K562 (cell line): Measurements from ENCODE around the gene ZNF200. TPM values are rescaled to one million over a fixed set of nuclear protein-coding genes. Genes with fewer than 3 reads are reported as not detected.

Experiments used
- ATAC-seq: fragments of 200-7000 bp; cut with Tn5 transposase; 3 replicates; pipeline ENCODE4 v1.9.1; 2020; ENCODE audit warnings: moderate library complexity
- BruUV-seq: library from RNA; stranded (reverse); fragments of 400-500 nt; replicated peaks from 2 replicates; lab custom pipeline; 2021; lab: Mats Ljungman, UMichigan
- CTCF ChIA-PET: fragments of 300-600 bp; formaldehyde crosslinking; extraction: SDS; loops from one replicate; lab custom pipeline; 2021; ENCODE audit warnings: low intra/inter-chr PET ratio; lab: Yijun Ruan, JAX
- POLR2A ChIA-PET: fragments of 300-600, 350-650 bp; sonication (Branson Sonifier 250); formaldehyde crosslinking; extraction: SDS; loops from one replicate; lab custom pipeline; 2021; ENCODE audit warnings: antibody characterized with exemption, inconsistent platforms; lab: Yijun Ruan, JAX
- DNase-seq, 4 experiments: peaks; one replicate each; pipeline versions ENCODE4 v3.0.0 to v3.0.0-alpha.2; 2011 to 2018; ENCODE audit warnings: low spot score in 3 of 4, mixed read lengths in 3 of 4; ENCODE audit errors: extremely low read depth in 1 of 4
- FAIRE-seq: peaks from 2 replicates; lab custom pipeline; 2011; peaks lifted over from hg19 to GRCh38; lab: Jason Lieb, UNC
- H2AFZ ChIP-seq: 2 replicates; pipeline ENCODE4 v1.6.0; 2011; ENCODE audit warnings: low read depth, low read length, control low read depth, inconsistent platforms
- H3K27ac ChIP-seq: fragments of 200-600 bp; 3 replicates; pipeline ENCODE4 v1.8.0; 2011; ENCODE audit warnings: low read depth, mild to moderate bottlenecking, control low read depth, inconsistent platforms, low read length, moderate library complexity, mixed read lengths; ENCODE audit errors: extremely low read depth
- H3K27me3 ChIP-seq, 2 experiments: fragments of 300-600 bp in 1 of 2; 2 replicates in 1 of 2; 3 replicates in 1 of 2; pipeline versions ENCODE4 v1.6.0 to v1.8.0; 2011; ENCODE audit warnings: inconsistent platforms in 2 of 2, low read length in 2 of 2, mild to moderate bottlenecking in 1 of 2, mixed read lengths in 1 of 2, moderate library complexity in 1 of 2; ENCODE audit not compliant: control insufficient read depth in 2 of 2, insufficient read depth in 2 of 2
- H3K36me3 ChIP-seq: fragments of 300-600 bp; 3 replicates; pipeline ENCODE4 v1.8.0; 2011; ENCODE audit warnings: mild to moderate bottlenecking, low read length, inconsistent platforms; ENCODE audit not compliant: control insufficient read depth, insufficient read depth
- H3K4me1 ChIP-seq, 2 experiments: fragments of 200-600 bp in 1 of 2; replicated peaks in 1 of 2; 2 replicates in 1 of 2; 3 replicates in 1 of 2; pipeline versions ENCODE4 v1.5.1 to v1.8.0; 2011; ENCODE audit warnings: inconsistent platforms in 2 of 2, low read length in 2 of 2, mild to moderate bottlenecking in 1 of 2, mixed read lengths in 1 of 2, moderate library complexity in 1 of 2; ENCODE audit not compliant: control insufficient read depth in 2 of 2, insufficient read depth in 2 of 2
- H3K4me2 ChIP-seq: 2 replicates; pipeline ENCODE4 v1.6.1; 2011; ENCODE audit warnings: low read length, control low read depth, inconsistent platforms, mixed read lengths; ENCODE audit not compliant: insufficient read depth
- H3K4me3 ChIP-seq: fragments of 200-600 bp; sonication (generic), shearing (Covaris generic); 2 replicates; pipeline ENCODE4 v1.5.1; 2016; ENCODE audit warnings: control low read depth, inconsistent platforms
- H3K79me2 ChIP-seq: fragments of 200-600 bp; 3 replicates; pipeline ENCODE4 v1.8.0; 2011; ENCODE audit warnings: low read length, inconsistent platforms; ENCODE audit not compliant: control insufficient read depth, insufficient read depth
- H3K9ac ChIP-seq, 2 experiments: 2 replicates each; pipeline versions ENCODE4 v1.6.0 to v1.6.1; 2011; ENCODE audit warnings: low read depth in 2 of 2, low read length in 2 of 2, control low read depth in 1 of 2, inconsistent platforms in 1 of 2, mild to moderate bottlenecking in 1 of 2, mixed read lengths in 1 of 2; ENCODE audit not compliant: insufficient read depth in 1 of 2
- H3K9me1 ChIP-seq: one replicate; pipeline ENCODE4 v1.6.0; 2011; ENCODE audit warnings: inconsistent platforms, mild to moderate bottlenecking, low read length, moderate library complexity; ENCODE audit not compliant: control insufficient read depth, insufficient read depth
- H3K9me3 ChIP-seq: replicated peaks from 2 replicates; pipeline ENCODE4 v1.5.1; 2011; ENCODE audit warnings: low read depth, low read length, inconsistent platforms; ENCODE audit not compliant: control insufficient read depth, insufficient read depth
- H4K20me1 ChIP-seq: replicated peaks from 2 replicates; pipeline ENCODE4 v1.6.1; 2011; ENCODE audit warnings: low read length, inconsistent platforms, mixed read lengths; ENCODE audit not compliant: control insufficient read depth, insufficient read depth
- FOXJ3 ChIP-seq: sonication (generic); formaldehyde crosslinking; IDR thresholded peaks from 2 replicates; pipeline ENCODE4 v1.4.0; 2020; ENCODE audit warnings: mild to moderate bottlenecking, missing genetic modification reagents
- MAFF ChIP-seq: IDR thresholded peaks from 2 replicates; pipeline ENCODE4 v1.6.1; 2012; ENCODE audit warnings: low read length, improper control_type of control experiment
- MED1 ChIP-seq: sonication (generic); formaldehyde crosslinking; IDR thresholded peaks from 2 replicates; pipeline ENCODE4 v1.8.1; 2023; ENCODE audit warnings: missing genetic modification reagents, borderline replicate concordance
- SMAD4 ChIP-seq: fragments of 250-450 bp; sonication (Bioruptor Pico); conservative IDR thresholded peaks from 2 replicates; pipeline ENCODE4 v1.8.0; 2021; ENCODE audit warnings: inconsistent platforms, mild to moderate bottlenecking, moderate library complexity
- TCFL5 ChIP-seq: fragments of 250-450 bp; sonication (Bioruptor Pico); conservative IDR thresholded peaks from 2 replicates; pipeline ENCODE4 v1.6.1; 2021; ENCODE audit warnings: mild to moderate bottlenecking, moderate library complexity, matching md5 sums
- TEAD4 ChIP-seq, 2 experiments: sonication (generic) in 1 of 2; formaldehyde crosslinking in 1 of 2; IDR thresholded peaks; 2 replicates each; pipeline versions ENCODE4 v1.6.1 to v1.8.0; 2012 to 2022; ENCODE audit warnings: borderline replicate concordance in 1 of 2, inconsistent platforms in 1 of 2, low read length in 1 of 2, mild to moderate bottlenecking in 1 of 2, missing genetic modification reagents in 1 of 2
- TFAM ChIP-seq: fragments of 250-450 bp; sonication (Bioruptor Pico); conservative IDR thresholded peaks from 2 replicates; pipeline ENCODE4 v1.5.0; 2021; ENCODE audit warnings: mild to moderate bottlenecking, moderate library complexity
- ZC3H11A ChIP-seq: IDR thresholded peaks from 2 replicates; pipeline ENCODE4 v1.6.1; 2012; ENCODE audit warnings: low read depth, low read length, improper control_type of control experiment
- ZNF121 ChIP-seq: sonication (generic); formaldehyde crosslinking; conservative IDR thresholded peaks from 2 replicates; pipeline ENCODE4 v1.8.0; 2022; ENCODE audit warnings: missing genetic modification reagents
- WGBS: fragments of 100-300 bp; shearing (Covaris generic); methylation state at CpG from one replicate; pipeline ENCODE4 v1.1.6; 2016; ENCODE audit warnings: low coverage, mixed read lengths; ENCODE audit not compliant: insufficient coverage; ENCODE audit errors: missing lambda C conversion rate; 5-methylcytosine and 5-hydroxymethylcytosine counted together
- in situ Hi-C: fragments of 300-500 bp; cut with MboI; formaldehyde crosslinking; loops from 4 replicates; pipeline ENCODE4 v1.15.0; 2018; ENCODE audit warnings: inconsistent platforms, mixed read lengths
- intact Hi-C: fragments of 100-400 bp; cut with micrococcal nuclease; formaldehyde crosslinking; loops from 2 replicates; pipeline ENCODE4 v1.14.2; 2022
- polyA plus RNA-seq, 8 experiments: library from polyadenylated mRNA; depleted of rRNA in 4 of 8; stranded (reverse) in 5 of 8; unstranded in 3 of 8; fragments of >200 nt; fragmentation: Nextera tagmentation in 2 of 8; fragmentation: Illumina TruSeq in 1 of 8; extraction: Ambion mirVana in 2 of 8; extraction: Trizol in 1 of 8; gene quantifications; 2 replicates each; pipeline versions ENCODE4 v1.2.1 to v1.2.3, GENCODE V29; 2011 to 2014; ENCODE audit warnings: inconsistent platforms in 1 of 8, missing spikeins in 1 of 8
- total RNA-seq, 7 experiments: library from RNA; depleted of rRNA in 6 of 7; stranded (reverse); fragments of >200 nt in 6 of 7; fragmentation: Illumina TruSeq in 2 of 7; extraction: Trizol in 2 of 7; gene quantifications; 2 replicates each; pipeline versions ENCODE4 v1.2.1 to v1.2.3, GENCODE V29; 2011 to 2021; ENCODE audit warnings: low replicate concordance in 1 of 7

Gene ZNF200
- total and polyA plus RNA-seq, 9 of the 15 experiments (the other 6 are each of a cell fraction or from before 2014, with no cell fraction given) = 4.8 to 14.5 (median 9.2) TPM

DNA sequence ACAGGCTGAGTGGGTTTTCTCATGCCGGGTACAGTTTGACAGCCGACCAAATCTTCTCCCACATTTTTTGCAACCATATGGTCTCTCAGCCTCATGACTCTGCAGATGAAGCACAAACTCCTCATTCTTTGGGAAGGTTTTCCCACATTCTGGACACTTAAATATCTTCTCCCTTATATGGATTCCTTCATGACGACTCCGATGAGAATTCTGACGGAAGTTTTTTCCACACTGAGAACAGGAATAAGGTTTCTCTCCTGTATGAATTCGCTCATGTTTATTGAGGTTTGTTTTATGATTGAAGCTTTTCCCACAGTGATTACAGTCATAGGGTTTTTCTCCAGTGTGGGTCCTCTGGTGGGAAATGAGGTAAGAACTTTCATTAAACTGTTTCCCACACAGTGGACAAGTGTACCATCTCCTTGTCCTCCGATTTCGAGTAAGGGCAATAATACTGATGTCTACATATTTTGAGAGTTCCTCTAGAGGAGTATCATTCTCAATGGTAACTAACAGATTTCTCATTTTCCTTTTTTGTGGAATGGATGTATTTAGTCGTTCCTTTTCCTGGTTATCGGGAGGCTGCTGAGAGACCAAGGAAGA is 10.9 kb downstream of the ZNF200 start (continued):
- TF ChIP-seq TFAM (CRISPR knock-in tag) = no peak
- peak; percentile 61 for TF ChIP-seq TEAD4 (IDR thresholded peaks at IDR 0.05; ENCODE audit: low read length)
- no peak for TF ChIP-seq TEAD4 (CRISPR knock-in tag; IDR thresholded peaks at IDR 0.05; ENCODE audit: borderline replicate concordance)
- TF ChIP-seq TCFL5 (CRISPR knock-in tag) = no peak
- TF ChIP-seq SMAD4 (CRISPR knock-in tag) = 0 out of 2 replicates have a peak, but pooled peaks have one; percentile 33
- no peak for TF ChIP-seq FOXJ3 (CRISPR knock-in tag)
- TF ChIP-seq MED1 = no peak

DNA sequence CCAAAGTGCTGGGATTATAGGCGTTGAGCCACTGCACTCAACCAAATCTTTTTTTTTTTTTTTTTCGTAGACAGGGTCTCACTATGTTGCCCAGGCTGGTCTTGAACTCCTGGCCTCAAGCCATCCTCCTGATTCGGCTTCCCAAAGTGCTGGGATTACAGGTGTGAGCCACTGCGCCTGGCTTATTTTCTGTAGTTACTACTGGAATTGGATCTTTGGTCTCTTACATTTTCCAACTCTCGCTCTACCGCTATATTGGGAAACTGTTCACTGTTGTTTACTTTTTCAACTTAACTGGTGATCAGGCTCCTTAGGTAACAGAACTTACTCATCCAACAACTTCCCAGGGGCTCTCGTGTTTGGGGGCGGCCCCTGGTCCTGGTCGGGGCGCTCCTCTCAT is 14.1 kb downstream of the ZNF200 start:
- Histone ChIP-seq H3K27me3 (peaks cover 10 to 22% of the 10 kb centered on the region in 2 experiments), H3K4me3 (no peak overlapping the region), H3K27ac (no peak overlapping the region), H3K36me3 (peaks cover 20% of the 10 kb centered on the region), H4K20me1 (no peaks in the 10 kb centered on the region), H3K9me3 (peaks cover 31% of the 10 kb centered on the region), H3K9me1 (no peaks in the 10 kb centered on the region), H2AFZ (no peak overlapping the region), H3K9ac (no peak overlapping the region), H3K79me2 (no peaks in the 10 kb centered on the region), H3K4me2 (no peak overlapping the region), H3K4me1 (no peaks in the 10 kb centered on the region; a peak in 1 of 5 replicates)
- no TSS peak for BruUV-seq
- ATAC-seq (no peak), FAIRE-seq (no peak), DNase-seq (no peak)
- WGBS = 60% methylated on average over 7 of the region's 10 CpGs
- TF ChIP-seq ZC3H11A = no peak
- peak; percentile 47; the same call in 1 of the 2 replicates for TF ChIP-seq ZNF121 (CRISPR knock-in tag)
- no peak for TF ChIP-seq MAFF
- in situ Hi-C loops (no loop called here), intact Hi-C loops (no loop called here)
- ChIA-PET POLR2A (no interaction called here), CTCF (no interaction called here)
